ENCODE results near the gene SIRT5.

- TF ChIP-seq CTCF (IDR thresholded peaks at IDR 0.05; ENCODE audit: low read length) (no peak), EZH2phosphoT487 (IDR thresholded peaks at IDR 0.05; ENCODE audit: low read length) (no peak)
These were observed 28.5 kb upstream of the SIRT5 start for GRCh38 chr6:13545885-13546284.

Data from MM.1S (cell line).